Neural cell (in vitro differentiated cells): Measurements from ENCODE around the gene SYNE3. TPM values are rescaled to one million over a fixed set of nuclear protein-coding genes. Genes with fewer than 3 reads are reported as not detected.

ENCODE experiments used
- H2AFZ ChIP-seq: fragments of 200-600, 300-800 bp; sonication (generic), shearing (Covaris generic); 2 replicates; pipeline ENCODE4 v1.6.0; 2014; ENCODE audit warnings: low read depth, mild to moderate bottlenecking, antibody characterized with exemption, low read length, moderate library complexity
- H3F3A ChIP-seq: fragments of 200-600 bp; shearing (Covaris generic); 2 replicates; pipeline ENCODE4 v1.6.1; 2016; ENCODE audit warnings: mild to moderate bottlenecking, moderate library complexity, mixed read lengths, antibody characterized with exemption, low read length; ENCODE audit not compliant: insufficient read depth, poor library complexity, severe bottlenecking
- H3K27ac ChIP-seq: fragments of 200-600, 300-800 bp; sonication (generic), shearing (Covaris generic); 2 replicates; pipeline ENCODE4 v1.5.1; 2014; ENCODE audit warnings: mild to moderate bottlenecking, low read length, moderate library complexity
- H3K27me3 ChIP-seq: fragments of 300-800, 200-600 bp; sonication (generic), shearing (Covaris generic); 2 replicates; pipeline ENCODE4 v1.6.0; 2014; ENCODE audit warnings: mild to moderate bottlenecking, low read depth, low read length, moderate library complexity; ENCODE audit not compliant: insufficient read depth
- H3K36me3 ChIP-seq: fragments of 300-800, 200-600 bp; sonication (generic), shearing (Covaris generic); 2 replicates; pipeline ENCODE4 v1.5.1; 2014; ENCODE audit warnings: mild to moderate bottlenecking, antibody characterized with exemption, low read length, moderate library complexity; ENCODE audit not compliant: insufficient read depth
- H3K4me2 ChIP-seq: fragments of 300-800, 200-600 bp; sonication (generic), shearing (Covaris generic); 2 replicates; pipeline ENCODE4 v1.6.0; 2014; ENCODE audit warnings: mild to moderate bottlenecking, low read length
- H3K4me3 ChIP-seq: fragments of 300-800, 200-600 bp; sonication (generic), shearing (Covaris generic); 2 replicates; pipeline ENCODE4 v1.5.1; 2014; ENCODE audit warnings: mild to moderate bottlenecking, low read length, moderate library complexity
- H3K79me2 ChIP-seq: fragments of 200-600 bp; shearing (Covaris generic); replicated peaks from 2 replicates; pipeline ENCODE4 v1.6.0; 2014; ENCODE audit warnings: mild to moderate bottlenecking, low read length, moderate library complexity; ENCODE audit not compliant: insufficient read depth
- H3K9ac ChIP-seq: fragments of 300-800, 200-600 bp; sonication (generic), shearing (Covaris generic); 2 replicates; pipeline ENCODE4 v1.6.1; 2016; ENCODE audit warnings: mild to moderate bottlenecking, low read length, mixed read lengths
- H3K9me2 ChIP-seq: fragments of 200-600 bp; shearing (Covaris generic); 2 replicates; pipeline ENCODE4 v1.6.1; 2016; ENCODE audit warnings: mild to moderate bottlenecking, low read length, mixed read lengths; ENCODE audit not compliant: insufficient read depth
- H3K9me3 ChIP-seq: fragments of 200-600, 300-800 bp; sonication (generic), shearing (Covaris generic); 2 replicates; pipeline ENCODE4 v1.6.1; 2016; ENCODE audit warnings: mild to moderate bottlenecking, mixed run types, low read length, moderate library complexity, mixed read lengths
- H4K20me1 ChIP-seq: fragments of 200-600 bp; shearing (Covaris generic); 2 replicates; pipeline ENCODE4 v1.6.1; 2016; ENCODE audit warnings: mild to moderate bottlenecking, mixed run types; ENCODE audit not compliant: insufficient read depth
- EP300 ChIP-seq: fragments of 450-650 bp; conservative IDR thresholded peaks from 2 replicates; pipeline ENCODE4 v1.6.1; 2014; ENCODE audit warnings: antibody characterized with exemption, mild to moderate bottlenecking, moderate library complexity; ENCODE audit not compliant: poor library complexity, severe bottlenecking
- EZH2 ChIP-seq: fragments of 200-600, 300-800 bp; shearing (Covaris generic), sonication (generic); IDR thresholded peaks from 2 replicates; pipeline ENCODE4 v1.6.1; 2014; ENCODE audit warnings: antibody characterized with exemption, low read length, borderline replicate concordance, mild to moderate bottlenecking; ENCODE audit not compliant: insufficient read depth, poor library complexity, severe bottlenecking
- MXI1 ChIP-seq: fragments of 450-650 bp; conservative IDR thresholded peaks from 2 replicates; pipeline ENCODE4 v1.6.1; 2014; ENCODE audit warnings: antibody characterized with exemption, mild to moderate bottlenecking; ENCODE audit not compliant: poor library complexity, severe bottlenecking
- POLR2AphosphoS5 ChIP-seq: IDR thresholded peaks from 2 replicates; pipeline ENCODE4 v1.6.1; 2012
- RAD21 ChIP-seq: fragments of 450-650 bp; conservative IDR thresholded peaks from 2 replicates; pipeline ENCODE4 v1.6.1; 2014; ENCODE audit warnings: antibody characterized with exemption, mild to moderate bottlenecking, moderate library complexity
- REST ChIP-seq: IDR thresholded peaks from 2 replicates; pipeline ENCODE4 v1.6.1; 2012; ENCODE audit warnings: borderline replicate concordance
- SMC3 ChIP-seq: fragments of 450-650 bp; conservative IDR thresholded peaks from 2 replicates; pipeline ENCODE4 v1.6.1; 2014; ENCODE audit warnings: antibody characterized with exemption, mild to moderate bottlenecking, moderate library complexity; ENCODE audit not compliant: poor library complexity
- TAF1 ChIP-seq: IDR thresholded peaks from 2 replicates; pipeline ENCODE4 v1.6.1; 2012; ENCODE audit warnings: low read depth
- polyA plus RNA-seq: library from polyadenylated mRNA; depleted of rRNA; stranded (reverse); fragments of >200 nt; gene quantifications from 2 replicates; pipeline ENCODE4 v1.2.3, GENCODE V29; 2014
- TF ChIP-seq, protein P1 (sequence below): fragments of 450-650 bp; IDR thresholded peaks from 2 replicates; pipeline ENCODE4 v1.5.1; 2014; ENCODE audit warnings: antibody characterized with exemption, mild to moderate bottlenecking, moderate library complexity; ENCODE audit not compliant: poor library complexity, severe bottlenecking

The SYNE3 gene
- polyA plus RNA-seq, 1 donor from 2014 or later, result 0.35 TPM

DNA sequence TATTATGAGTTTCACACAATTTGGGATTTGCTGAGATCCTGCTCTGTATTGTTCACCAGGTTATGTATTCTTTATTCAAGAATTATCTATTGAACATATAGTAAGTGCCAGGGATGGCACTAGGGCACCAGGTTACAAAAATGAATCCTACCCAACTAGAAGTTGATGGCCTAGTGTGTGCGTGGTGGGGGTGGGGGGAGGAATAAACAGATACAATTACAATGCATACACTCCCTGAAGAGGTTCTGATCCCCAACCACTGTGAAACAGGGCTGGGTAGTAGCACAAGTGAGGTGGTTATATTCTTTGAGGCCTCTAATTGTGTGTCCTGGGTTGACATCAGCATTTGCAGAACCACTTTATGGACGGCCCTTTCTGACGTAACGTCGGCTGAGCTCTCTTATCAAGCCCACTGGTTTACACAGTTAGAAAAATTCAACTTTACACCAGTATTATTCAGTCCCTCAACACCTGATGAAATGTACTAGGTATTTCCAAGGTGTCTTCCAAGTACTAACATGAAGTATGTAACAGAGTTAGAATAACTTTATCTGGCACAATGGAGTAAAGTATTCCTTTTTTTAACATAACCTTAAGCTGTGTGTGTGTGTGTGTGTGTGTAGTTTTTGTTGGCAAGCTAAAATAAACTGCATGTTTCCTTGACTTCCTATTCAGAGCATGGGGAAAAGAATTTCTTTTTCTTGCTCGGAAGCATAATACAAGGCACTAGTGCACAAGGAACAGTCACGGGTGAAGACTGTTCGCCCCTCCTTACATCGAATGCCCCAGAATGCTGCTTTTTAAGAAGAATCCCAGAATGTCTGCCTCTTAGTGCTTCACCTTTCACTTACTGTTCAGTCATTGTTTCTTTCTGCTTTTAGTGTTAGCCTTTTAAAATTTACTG, 10.3 kb upstream of the SYNE3 start:
- no peak for TF ChIP-seq RAD21
- no peak for TF ChIP-seq SMC3
- TF ChIP-seq EP300, result no peak
- TF ChIP-seq MXI1, result no peak
- TF ChIP-seq, protein P1, sequence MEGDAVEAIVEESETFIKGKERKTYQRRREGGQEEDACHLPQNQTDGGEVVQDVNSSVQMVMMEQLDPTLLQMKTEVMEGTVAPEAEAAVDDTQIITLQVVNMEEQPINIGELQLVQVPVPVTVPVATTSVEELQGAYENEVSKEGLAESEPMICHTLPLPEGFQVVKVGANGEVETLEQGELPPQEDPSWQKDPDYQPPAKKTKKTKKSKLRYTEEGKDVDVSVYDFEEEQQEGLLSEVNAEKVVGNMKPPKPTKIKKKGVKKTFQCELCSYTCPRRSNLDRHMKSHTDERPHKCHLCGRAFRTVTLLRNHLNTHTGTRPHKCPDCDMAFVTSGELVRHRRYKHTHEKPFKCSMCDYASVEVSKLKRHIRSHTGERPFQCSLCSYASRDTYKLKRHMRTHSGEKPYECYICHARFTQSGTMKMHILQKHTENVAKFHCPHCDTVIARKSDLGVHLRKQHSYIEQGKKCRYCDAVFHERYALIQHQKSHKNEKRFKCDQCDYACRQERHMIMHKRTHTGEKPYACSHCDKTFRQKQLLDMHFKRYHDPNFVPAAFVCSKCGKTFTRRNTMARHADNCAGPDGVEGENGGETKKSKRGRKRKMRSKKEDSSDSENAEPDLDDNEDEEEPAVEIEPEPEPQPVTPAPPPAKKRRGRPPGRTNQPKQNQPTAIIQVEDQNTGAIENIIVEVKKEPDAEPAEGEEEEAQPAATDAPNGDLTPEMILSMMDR, result no peak
- TF ChIP-seq POLR2AphosphoS5, result no peak
- no peak for TF ChIP-seq EZH2
- no peak for TF ChIP-seq REST
- no peak for TF ChIP-seq TAF1
- H3K9me3 ChIP-seq, result no peaks in the 10 kb centered on the region
- H3K9me2 ChIP-seq, result no peaks in the 10 kb centered on the region
- no peaks in the 10 kb centered on the region for H3K27me3 ChIP-seq
- no peaks in the 10 kb centered on the region for H3K36me3 ChIP-seq
- H3K9ac ChIP-seq, result no peak overlapping the region
- no peaks in the 10 kb centered on the region for H4K20me1 ChIP-seq
- H3K27ac ChIP-seq, result no peak overlapping the region
- no peak overlapping the region for H2AFZ ChIP-seq
- peaks cover 21% of the 10 kb centered on the region for H3K79me2 ChIP-seq
- H3F3A ChIP-seq, result no peaks in the 10 kb centered on the region
- H3K4me2 ChIP-seq, result no peak overlapping the region
- H3K4me3 ChIP-seq, result no peak overlapping the region

GRCh38 chr14:95525999-95526398, 9.5 kb upstream of the SYNE3 start:
- Histone ChIP-seq H3K4me3 (no peak overlapping the region), H2AFZ (no peak overlapping the region), H3K9me3 (no peaks in the 10 kb centered on the region), H3K9ac (no peak overlapping the region), H3K27me3 (no peaks in the 10 kb centered on the region), H3K36me3 (no peaks in the 10 kb centered on the region), H3K27ac (no peak overlapping the region), H3K9me2 (no peaks in the 10 kb centered on the region), H3K79me2 (peaks cover 14% of the 10 kb centered on the region), H3F3A (no peaks in the 10 kb centered on the region), H4K20me1 (no peaks in the 10 kb centered on the region), H3K4me2 (no peak overlapping the region)
- TF ChIP-seq, protein P1, result no peak
- TF ChIP-seq REST, result no peak
- no peak for TF ChIP-seq POLR2AphosphoS5
- no peak for TF ChIP-seq TAF1
- TF ChIP-seq EZH2, result no peak
- TF ChIP-seq MXI1, result no peak
- TF ChIP-seq RAD21, result no peak
